GM23338 (cell line): ENCODE measurements around the gene RAB33A. TPM values are rescaled to one million over a fixed set of nuclear protein-coding genes. Genes with fewer than 3 reads are reported as not detected.

Experiments used
- ATAC-seq: fragments of 200-7000 bp; cut with Tn5 transposase; 3 replicates; pipeline ENCODE4 v1.9.1; 2020
- DNase-seq: peaks from one replicate; pipeline ENCODE4 v3.0.0-alpha.2; 2015; ENCODE audit warnings: low spot score
- H2AFZ ChIP-seq: fragments of 200-600 bp; sonication (generic); 2 replicates; pipeline ENCODE4 v1.8.0; 2016; ENCODE audit warnings: antibody characterized with exemption, mild to moderate bottlenecking, moderate library complexity
- H3F3A ChIP-seq: fragments of 200-600 bp; sonication (generic); replicated peaks from 2 replicates; pipeline ENCODE4 v1.8.0; 2017; ENCODE audit warnings: antibody characterized with exemption, mixed run types, low read depth
- H3K27ac ChIP-seq: fragments of 200-600 bp; sonication (generic); 2 replicates; pipeline ENCODE4 v1.6.1; 2016; ENCODE audit warnings: low read depth
- H3K27me3 ChIP-seq: fragments of 200-600 bp; sonication (generic); 2 replicates; pipeline ENCODE4 v1.8.0; 2016; ENCODE audit warnings: mild to moderate bottlenecking, mixed run types, moderate library complexity; ENCODE audit not compliant: insufficient read depth
- H3K36me3 ChIP-seq: fragments of 200-600 bp; sonication (generic); 2 replicates; pipeline ENCODE4 v1.8.0; 2016; ENCODE audit warnings: mild to moderate bottlenecking; ENCODE audit not compliant: insufficient read depth
- H3K4me1 ChIP-seq: fragments of 200-600 bp; sonication (generic); 2 replicates; pipeline ENCODE4 v1.8.0; 2016; ENCODE audit warnings: mild to moderate bottlenecking, moderate library complexity; ENCODE audit not compliant: insufficient read depth
- H3K4me2 ChIP-seq: fragments of 200-600 bp; sonication (generic); 2 replicates; pipeline ENCODE4 v1.7.1; 2017; ENCODE audit warnings: mixed run types
- H3K4me3 ChIP-seq: fragments of 200-600 bp; sonication (generic); 2 replicates; pipeline ENCODE4 v1.6.1; 2016; ENCODE audit warnings: mixed run types
- H3K79me2 ChIP-seq: fragments of 200-600 bp; sonication (generic); replicated peaks from 2 replicates; pipeline ENCODE4 v1.8.0; 2017; ENCODE audit warnings: mild to moderate bottlenecking; ENCODE audit not compliant: insufficient read depth
- H3K9me2 ChIP-seq: fragments of 200-600 bp; sonication (generic); 2 replicates; pipeline ENCODE4 v1.8.0; 2017; ENCODE audit not compliant: insufficient read depth
- H4K20me1 ChIP-seq: fragments of 200-600 bp; sonication (generic); replicated peaks from 2 replicates; pipeline ENCODE4 v1.8.0; 2017; ENCODE audit warnings: mild to moderate bottlenecking; ENCODE audit not compliant: insufficient read depth
- H3K27ac Mint-ChIP-seq: 2 replicates; pipeline ENCODE4 v1.8.0; 2020; ENCODE audit warnings: inconsistent platforms, mild to moderate bottlenecking, moderate library complexity, mixed read lengths
- H3K27me3 Mint-ChIP-seq: 3 replicates; pipeline ENCODE4 v1.8.0; 2022; ENCODE audit warnings: low read depth, mild to moderate bottlenecking, moderate library complexity, mixed read lengths, inconsistent platforms; ENCODE audit not compliant: insufficient read depth, poor library complexity
- H3K36me3 Mint-ChIP-seq: 3 replicates; pipeline ENCODE4 v1.8.0; 2021; ENCODE audit warnings: low read depth, mild to moderate bottlenecking, inconsistent platforms, moderate library complexity, mixed read lengths
- H3K4me1 Mint-ChIP-seq: 3 replicates; pipeline ENCODE4 v1.8.0; 2020; ENCODE audit warnings: mild to moderate bottlenecking, inconsistent platforms, mixed read lengths
- H3K4me3 Mint-ChIP-seq: 3 replicates; pipeline ENCODE4 v1.8.0; 2021; ENCODE audit warnings: moderate library complexity, mild to moderate bottlenecking, inconsistent platforms, mixed read lengths
- H3K9me3 Mint-ChIP-seq: 3 replicates; pipeline ENCODE4 v1.8.0; 2020; ENCODE audit warnings: moderate library complexity, mild to moderate bottlenecking, inconsistent platforms, mixed read lengths
- CREB1 ChIP-seq: fragments of 250-450 bp; sonication (Bioruptor Pico); IDR thresholded peaks from 2 replicates; pipeline ENCODE4 v1.5.0; 2020; ENCODE audit warnings: low read depth, mild to moderate bottlenecking, moderate library complexity
- EZH2 ChIP-seq: fragments of 200-600 bp; sonication (generic); IDR thresholded peaks from one replicate; pipeline ENCODE4 v1.8.0; 2017; ENCODE audit warnings: antibody characterized with exemption, mild to moderate bottlenecking, low read depth; ENCODE audit not compliant: unreplicated experiment
- EZH2phosphoT487 ChIP-seq: fragments of 200-600 bp; sonication (generic); IDR thresholded peaks from one replicate; pipeline ENCODE4 v1.8.1; 2018; ENCODE audit warnings: antibody characterized with exemption; ENCODE audit not compliant: unreplicated experiment
- JUNB ChIP-seq: IDR thresholded peaks from one replicate; pipeline ENCODE4 v1.6.1; 2016; ENCODE audit warnings: antibody characterized with exemption; ENCODE audit not compliant: unreplicated experiment
- NANOG ChIP-seq: IDR thresholded peaks from 2 replicates; pipeline ENCODE4 v1.6.1; 2016; ENCODE audit warnings: antibody characterized with exemption, borderline replicate concordance
- POLR2AphosphoS5 ChIP-seq: IDR thresholded peaks from 2 replicates; pipeline ENCODE4 v1.6.1; 2016; ENCODE audit warnings: antibody characterized with exemption, low read depth
- REST ChIP-seq: IDR thresholded peaks from one replicate; pipeline ENCODE4 v1.6.1; 2018; ENCODE audit warnings: antibody characterized with exemption; ENCODE audit not compliant: unreplicated experiment
- STAT1 ChIP-seq: IDR thresholded peaks from one replicate; pipeline ENCODE4 v1.6.1; 2016; ENCODE audit warnings: antibody characterized with exemption; ENCODE audit not compliant: unreplicated experiment
- ZNF114 ChIP-seq: fragments of 250-450 bp; sonication (Bioruptor Pico); IDR thresholded peaks from 2 replicates; pipeline ENCODE4 v1.5.0; 2020; ENCODE audit warnings: mild to moderate bottlenecking, moderate library complexity
- ZNF331 ChIP-seq: fragments of 250-450 bp; sonication (Bioruptor Pico); IDR thresholded peaks from 2 replicates; pipeline ENCODE4 v1.5.0; 2020; ENCODE audit warnings: low read depth, mild to moderate bottlenecking, moderate library complexity
- long read RNA-seq: library from polyadenylated mRNA; unstranded; transcript quantifications from one replicate; pipeline ENCODE4 v2.0.0, GENCODE V29; 2020; ENCODE audit not compliant: unreplicated experiment
- polyA plus RNA-seq: library from polyadenylated mRNA; unstranded; fragments of >200 nt; fragmentation: Nextera tagmentation; extraction: Ambion mirVana; gene quantifications from 2 replicates; pipeline ENCODE4 v1.2.1, GENCODE V29; 2016
- total RNA-seq: library from RNA; depleted of rRNA; stranded (reverse); fragments of >200 nt; shearing (Covaris generic); gene quantifications from 2 replicates; pipeline ENCODE4 v1.2.3, GENCODE V29; 2014; rRNA removed
- TF ChIP-seq, protein P1 (sequence below): fragments of 250-450 bp; sonication (Bioruptor Pico); IDR thresholded peaks from 2 replicates; pipeline ENCODE4 v1.5.0; 2020; ENCODE audit warnings: mild to moderate bottlenecking, moderate library complexity
- TF ChIP-seq, protein P2 (sequence below): IDR thresholded peaks from 2 replicates; pipeline ENCODE4 v1.6.1; 2016; ENCODE audit warnings: antibody characterized with exemption
- TF ChIP-seq, protein P3 (sequence below), 2 experiments: fragments of 200-600 bp in 1 of 2; sonication (generic) in 1 of 2; conservative IDR thresholded peaks; 2 replicates each; pipeline versions ENCODE4 v1.5.1 to v1.6.1; 2016 to 2017; ENCODE audit warnings: antibody characterized with exemption in 2 of 2, low read depth in 2 of 2, mild to moderate bottlenecking in 2 of 2, moderate library complexity in 1 of 2

Gene RAB33A
- 4.9 and 6.5 TPM in 2 replicates for total RNA-seq
- polyA plus RNA-seq, result 4.7 and 5.5 TPM in 2 replicates
- long read RNA-seq, partial matches to known transcripts, result 0 of 2 reads
- long read RNA-seq, other reads (novel, unspliced or antisense), result 0 of 2 reads

DNA sequence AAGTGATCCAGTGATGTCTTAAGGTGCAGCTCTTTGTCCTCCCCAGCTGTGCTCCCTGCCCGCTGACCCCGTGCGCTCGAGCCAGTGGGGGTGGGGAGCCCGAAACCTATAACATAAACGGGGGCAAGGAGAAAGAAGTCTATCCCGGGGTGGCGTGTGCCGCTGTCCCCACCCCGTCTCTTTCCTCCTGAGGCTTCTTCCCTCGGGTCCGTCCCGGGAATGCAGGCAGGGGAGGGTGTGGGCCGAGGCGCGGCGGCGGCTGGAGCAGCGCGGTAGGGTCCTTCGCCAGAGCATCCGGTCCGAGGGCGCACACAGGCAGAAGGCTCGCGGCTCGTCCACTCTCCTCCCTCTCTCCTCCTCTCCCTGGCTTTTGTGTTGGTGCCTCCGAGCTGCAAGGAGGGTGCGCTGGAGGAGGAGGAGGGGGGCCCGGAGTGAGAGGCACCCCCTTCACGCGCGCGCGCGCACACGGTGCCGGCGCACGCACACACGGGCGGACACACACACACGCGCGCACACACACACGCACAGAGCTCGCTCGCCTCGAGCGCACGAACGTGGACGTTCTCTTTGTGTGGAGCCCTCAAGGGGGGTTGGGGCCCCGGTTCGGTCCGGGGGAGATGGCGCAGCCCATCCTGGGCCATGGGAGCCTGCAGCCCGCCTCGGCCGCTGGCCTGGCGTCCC, at the start of gene RAB33A:
RAB33A (plus strand) TSS at position 517 of the 681 bp plus-strand sequence; CDS start at position 618, 101 bp downstream.
- TF ChIP-seq NANOG (no peak), ZNF114 (CRISPR knock-in tag) (no peak), EZH2phosphoT487 (no peak), CREB1 (no peak), EZH2 (no peak), ZNF331 (CRISPR knock-in tag) (no peak), REST (no peak), POLR2AphosphoS5 (no peak), JUNB (no peak), STAT1 (no peak)
- TF ChIP-seq, protein P1, sequence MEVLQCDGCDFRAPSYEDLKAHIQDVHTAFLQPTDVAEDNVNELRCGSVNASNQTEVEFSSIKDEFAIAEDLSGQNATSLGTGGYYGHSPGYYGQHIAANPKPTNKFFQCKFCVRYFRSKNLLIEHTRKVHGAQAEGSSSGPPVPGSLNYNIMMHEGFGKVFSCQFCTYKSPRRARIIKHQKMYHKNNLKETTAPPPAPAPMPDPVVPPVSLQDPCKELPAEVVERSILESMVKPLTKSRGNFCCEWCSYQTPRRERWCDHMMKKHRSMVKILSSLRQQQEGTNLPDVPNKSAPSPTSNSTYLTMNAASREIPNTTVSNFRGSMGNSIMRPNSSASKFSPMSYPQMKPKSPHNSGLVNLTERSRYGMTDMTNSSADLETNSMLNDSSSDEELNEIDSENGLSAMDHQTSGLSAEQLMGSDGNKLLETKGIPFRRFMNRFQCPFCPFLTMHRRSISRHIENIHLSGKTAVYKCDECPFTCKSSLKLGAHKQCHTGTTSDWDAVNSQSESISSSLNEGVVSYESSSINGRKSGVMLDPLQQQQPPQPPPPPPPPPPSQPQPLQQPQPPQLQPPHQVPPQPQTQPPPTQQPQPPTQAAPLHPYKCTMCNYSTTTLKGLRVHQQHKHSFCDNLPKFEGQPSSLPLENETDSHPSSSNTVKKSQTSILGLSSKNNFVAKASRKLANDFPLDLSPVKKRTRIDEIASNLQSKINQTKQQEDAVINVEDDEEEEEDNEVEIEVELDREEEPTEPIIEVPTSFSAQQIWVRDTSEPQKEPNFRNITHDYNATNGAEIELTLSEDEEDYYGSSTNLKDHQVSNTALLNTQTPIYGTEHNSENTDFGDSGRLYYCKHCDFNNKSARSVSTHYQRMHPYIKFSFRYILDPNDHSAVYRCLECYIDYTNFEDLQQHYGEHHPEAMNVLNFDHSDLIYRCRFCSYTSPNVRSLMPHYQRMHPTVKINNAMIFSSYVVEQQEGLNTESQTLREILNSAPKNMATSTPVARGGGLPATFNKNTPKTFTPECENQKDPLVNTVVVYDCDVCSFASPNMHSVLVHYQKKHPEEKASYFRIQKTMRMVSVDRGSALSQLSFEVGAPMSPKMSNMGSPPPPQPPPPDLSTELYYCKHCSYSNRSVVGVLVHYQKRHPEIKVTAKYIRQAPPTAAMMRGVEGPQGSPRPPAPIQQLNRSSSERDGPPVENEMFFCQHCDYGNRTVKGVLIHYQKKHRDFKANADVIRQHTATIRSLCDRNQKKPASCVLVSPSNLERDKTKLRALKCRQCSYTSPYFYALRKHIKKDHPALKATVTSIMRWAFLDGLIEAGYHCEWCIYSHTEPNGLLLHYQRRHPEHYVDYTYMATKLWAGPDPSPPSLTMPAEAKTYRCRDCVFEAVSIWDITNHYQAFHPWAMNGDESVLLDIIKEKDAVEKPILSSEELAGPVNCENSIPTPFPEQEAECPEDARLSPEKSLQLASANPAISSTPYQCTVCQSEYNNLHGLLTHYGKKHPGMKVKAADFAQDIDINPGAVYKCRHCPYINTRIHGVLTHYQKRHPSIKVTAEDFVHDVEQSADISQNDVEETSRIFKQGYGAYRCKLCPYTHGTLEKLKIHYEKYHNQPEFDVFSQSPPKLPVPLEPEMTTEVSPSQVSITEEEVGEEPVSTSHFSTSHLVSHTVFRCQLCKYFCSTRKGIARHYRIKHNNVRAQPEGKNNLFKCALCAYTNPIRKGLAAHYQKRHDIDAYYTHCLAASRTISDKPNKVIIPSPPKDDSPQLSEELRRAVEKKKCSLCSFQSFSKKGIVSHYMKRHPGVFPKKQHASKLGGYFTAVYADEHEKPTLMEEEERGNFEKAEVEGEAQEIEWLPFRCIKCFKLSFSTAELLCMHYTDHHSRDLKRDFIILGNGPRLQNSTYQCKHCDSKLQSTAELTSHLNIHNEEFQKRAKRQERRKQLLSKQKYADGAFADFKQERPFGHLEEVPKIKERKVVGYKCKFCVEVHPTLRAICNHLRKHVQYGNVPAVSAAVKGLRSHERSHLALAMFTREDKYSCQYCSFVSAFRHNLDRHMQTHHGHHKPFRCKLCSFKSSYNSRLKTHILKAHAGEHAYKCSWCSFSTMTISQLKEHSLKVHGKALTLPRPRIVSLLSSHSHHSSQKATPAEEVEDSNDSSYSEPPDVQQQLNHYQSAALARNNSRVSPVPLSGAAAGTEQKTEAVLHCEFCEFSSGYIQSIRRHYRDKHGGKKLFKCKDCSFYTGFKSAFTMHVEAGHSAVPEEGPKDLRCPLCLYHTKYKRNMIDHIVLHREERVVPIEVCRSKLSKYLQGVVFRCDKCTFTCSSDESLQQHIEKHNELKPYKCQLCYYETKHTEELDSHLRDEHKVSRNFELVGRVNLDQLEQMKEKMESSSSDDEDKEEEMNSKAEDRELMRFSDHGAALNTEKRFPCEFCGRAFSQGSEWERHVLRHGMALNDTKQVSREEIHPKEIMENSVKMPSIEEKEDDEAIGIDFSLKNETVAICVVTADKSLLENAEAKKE (CRISPR knock-in tag), result no peak
- TF ChIP-seq, protein P2, sequence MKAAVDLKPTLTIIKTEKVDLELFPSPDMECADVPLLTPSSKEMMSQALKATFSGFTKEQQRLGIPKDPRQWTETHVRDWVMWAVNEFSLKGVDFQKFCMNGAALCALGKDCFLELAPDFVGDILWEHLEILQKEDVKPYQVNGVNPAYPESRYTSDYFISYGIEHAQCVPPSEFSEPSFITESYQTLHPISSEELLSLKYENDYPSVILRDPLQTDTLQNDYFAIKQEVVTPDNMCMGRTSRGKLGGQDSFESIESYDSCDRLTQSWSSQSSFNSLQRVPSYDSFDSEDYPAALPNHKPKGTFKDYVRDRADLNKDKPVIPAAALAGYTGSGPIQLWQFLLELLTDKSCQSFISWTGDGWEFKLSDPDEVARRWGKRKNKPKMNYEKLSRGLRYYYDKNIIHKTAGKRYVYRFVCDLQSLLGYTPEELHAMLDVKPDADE, result no peak
- TF ChIP-seq, protein P3, sequence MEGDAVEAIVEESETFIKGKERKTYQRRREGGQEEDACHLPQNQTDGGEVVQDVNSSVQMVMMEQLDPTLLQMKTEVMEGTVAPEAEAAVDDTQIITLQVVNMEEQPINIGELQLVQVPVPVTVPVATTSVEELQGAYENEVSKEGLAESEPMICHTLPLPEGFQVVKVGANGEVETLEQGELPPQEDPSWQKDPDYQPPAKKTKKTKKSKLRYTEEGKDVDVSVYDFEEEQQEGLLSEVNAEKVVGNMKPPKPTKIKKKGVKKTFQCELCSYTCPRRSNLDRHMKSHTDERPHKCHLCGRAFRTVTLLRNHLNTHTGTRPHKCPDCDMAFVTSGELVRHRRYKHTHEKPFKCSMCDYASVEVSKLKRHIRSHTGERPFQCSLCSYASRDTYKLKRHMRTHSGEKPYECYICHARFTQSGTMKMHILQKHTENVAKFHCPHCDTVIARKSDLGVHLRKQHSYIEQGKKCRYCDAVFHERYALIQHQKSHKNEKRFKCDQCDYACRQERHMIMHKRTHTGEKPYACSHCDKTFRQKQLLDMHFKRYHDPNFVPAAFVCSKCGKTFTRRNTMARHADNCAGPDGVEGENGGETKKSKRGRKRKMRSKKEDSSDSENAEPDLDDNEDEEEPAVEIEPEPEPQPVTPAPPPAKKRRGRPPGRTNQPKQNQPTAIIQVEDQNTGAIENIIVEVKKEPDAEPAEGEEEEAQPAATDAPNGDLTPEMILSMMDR (conservative IDR thresholded peaks at IDR 0.05; ENCODE audit: low read depth in 2 of 2), result no peak
- no peaks in the 10 kb centered on the region for H3K79me2 ChIP-seq
- H3K9me3 Mint-ChIP-seq, result no peaks in the 10 kb centered on the region; the same call in 2 of the 3 replicates
- H3K4me3 Mint-ChIP-seq, result peak within 1 kb of the TSS; percentile 87
- H3K27ac Mint-ChIP-seq, result no peak within 1 kb of the TSS
- H3K36me3 Mint-ChIP-seq, result no peaks in the 10 kb centered on the region; the same call in 2 of the 3 replicates
- ATAC-seq, result peak; percentile 79
- no peaks in the 10 kb centered on the region for H3K9me2 ChIP-seq
- H4K20me1 ChIP-seq, result no peaks in the 10 kb centered on the region
- DNase-seq, result peak; percentile 50
- H2AFZ ChIP-seq, result peak within 1 kb of the TSS; percentile 85
- H3K27me3 ChIP-seq, result peaks cover 13% of the 10 kb centered on the region; the same call in 1 of the 2 replicates
- peak within 1 kb of the TSS; percentile 84 for H3K4me2 ChIP-seq
- H3K27me3 Mint-ChIP-seq, result peaks cover 18% of the 10 kb centered on the region
- H3K4me3 ChIP-seq, result peak within 1 kb of the TSS; percentile 65
- peaks cover 5% of the 10 kb centered on the region; the same call in 1 of the 2 replicates for H3K4me1 ChIP-seq
- no peaks in the 10 kb centered on the region for H3F3A ChIP-seq
- no peaks in the 10 kb centered on the region for H3K36me3 ChIP-seq
- H3K4me1 Mint-ChIP-seq, result peaks cover 15% of the 10 kb centered on the region; the same call in 2 of the 3 replicates
- H3K27ac ChIP-seq, result no peak within 1 kb of the TSS
